HG03565 (cell line): Measurements from ENCODE around the gene GNAO1.
"Not testable (repeated sequence)": the region's sequence is repeated elsewhere in the genome, so short reads cannot be mapped to it uniquely, and the experiment has no call there.

Experiments used
- ATAC-seq: cut with Tn5 transposase; IDR thresholded peaks from one replicate; pipeline ENCODE4 v1.9.1; 2021; ENCODE audit warnings: mild to moderate bottlenecking, moderate library complexity; ENCODE audit not compliant: unreplicated experiment

GNAO1 gene

GRCh38 chr16:56379044-56379443 lies 187.8 kb downstream of the GNAO1 start:
- not testable (repeated sequence) for ATAC-seq

GRCh38 chr16:56380778-56381485 lies 189.6 kb downstream of the GNAO1 start:
- ATAC-seq = not testable (repeated sequence)

- no peak for ATAC-seq
Measured at GRCh38 chr16:56382459-56382858, 191.2 kb downstream of the GNAO1 start.

- no peak for ATAC-seq
Measured at GRCh38 chr16:56382901-56383355, 191.6 kb downstream of the GNAO1 start.

GRCh38 chr16:56384074-56384721 lies 192.9 kb downstream of the GNAO1 start:
- no peak for ATAC-seq

- ATAC-seq = no peak
Measured at GRCh38 chr16:56387396-56387795, 196.1 kb downstream of the GNAO1 start.

- ATAC-seq = no peak
Measured at GRCh38 chr16:56388209-56388608, 196.9 kb downstream of the GNAO1 start.

- no peak for ATAC-seq
Measured at GRCh38 chr16:56389554-56389953, 198.3 kb downstream of the GNAO1 start.

- not testable (repeated sequence) for ATAC-seq
Measured at GRCh38 chr16:56396724-56397123, 205.4 kb downstream of the GNAO1 start.

- no peak for ATAC-seq
Measured at GRCh38 chr16:56399047-56399446, 207.8 kb downstream of the GNAO1 start.

- no peak for ATAC-seq
Measured at GRCh38 chr16:56399486-56399885, 208.2 kb downstream of the GNAO1 start.

- no peak for ATAC-seq
Measured at GRCh38 chr16:56400458-56400857, 209.2 kb downstream of the GNAO1 start.

- no peak for ATAC-seq
Measured at GRCh38 chr16:56401482-56401881, 210.2 kb downstream of the GNAO1 start.

GRCh38 chr16:56405977-56406672 lies 214.8 kb downstream of the GNAO1 start:
- no peak for ATAC-seq
